ENCODE measurements around the gene NGEF. TPM values are rescaled to one million over a fixed set of nuclear protein-coding genes. Genes with fewer than 3 reads are reported as not detected.

The NGEF gene
- polyA plus RNA-seq, 3 donors: not detected

GRCh38 chr2:232942831-232943230 is 70.2 kb downstream of the NGEF start:
- WGBS (ENCODE audit: insufficient coverage): no CpG with 5 or more reads among the region's 3 CpGs

GRCh38 chr2:232941912-232942594 is 71.0 kb downstream of the NGEF start:
- H3K4me1 ChIP-seq (ENCODE audit: control insufficient read depth in 1 of 2, insufficient read depth in 2 of 2, low read length in 2 of 2): peaks cover 0 to 2% of the 10 kb centered on the region in 2 donors
- H3K36me3 ChIP-seq (replicated peaks in 1 of 2; ENCODE audit: control insufficient read depth in 1 of 2, insufficient read depth in 2 of 2, low read length in 2 of 2): no peaks in the 10 kb centered on the region
- H3K27ac Mint-ChIP-seq: no peak overlapping the region
- H3K9me3 Mint-ChIP-seq: peaks cover 3 to 14% (median 11%) of the 10 kb centered on the region in 7 donors
- no peaks in the 10 kb centered on the region for H3K36me3 Mint-ChIP-seq
- H3K9ac ChIP-seq (ENCODE audit: insufficient read depth, low read length, poor library complexity, severe bottlenecking): no peak overlapping the region
- no peak for TF ChIP-seq CTCF (IDR thresholded peaks at IDR 0.05)
- intact Hi-C loops (cut with micrococcal nuclease): no loop called here
- H3K9me3 ChIP-seq (replicated peaks in 1 of 2; ENCODE audit: control insufficient read depth in 1 of 2, insufficient read depth in 1 of 2, low read length in 2 of 2): peaks cover 4% of the 10 kb centered on the region in 2 donors
- no peak overlapping the region for H3K4me3 ChIP-seq (replicated peaks in 1 of 3; ENCODE audit: low read depth in 2 of 3, low read length in 3 of 3)
- peaks cover 0 to 2% of the 10 kb centered on the region in 2 donors for H3K27me3 ChIP-seq (ENCODE audit: control insufficient read depth in 2 of 2, insufficient read depth in 2 of 2, low read length in 2 of 2)
- no peak for DNase-seq
- no peak overlapping the region for H3K4me2 ChIP-seq (replicated peaks; ENCODE audit: extremely low read depth, low read length, poor library complexity, severe bottlenecking)
- no peak overlapping the region for H3K27ac ChIP-seq (ENCODE audit: low read depth in 1 of 2, low read length in 2 of 2)
- H3K4me1 Mint-ChIP-seq: peaks cover 3% of the 10 kb centered on the region
- WGBS (ENCODE audit: insufficient coverage): 90% methylated on average over 1 of the region's 10 CpGs
- H4K20me1 ChIP-seq (ENCODE audit: insufficient read depth, low read length): no peaks in the 10 kb centered on the region
- no peak overlapping the region for H2AFZ ChIP-seq (ENCODE audit: insufficient read depth, low read depth, low read length, poor library complexity, severe bottlenecking)
- H3K27me3 Mint-ChIP-seq (ENCODE audit: low read depth in 3 of 3): peaks cover 4 to 18% (median 15%) of the 10 kb centered on the region in 3 donors
- no peak overlapping the region for H3K4me3 Mint-ChIP-seq
- no peaks in the 10 kb centered on the region for H3K79me2 ChIP-seq (ENCODE audit: insufficient read depth, low read length)

More at GRCh38 chr2:232942831-232943230, 70.2 kb downstream of the NGEF start:
- Histone ChIP-seq H3K4me3 (replicated peaks in 1 of 3; ENCODE audit: low read depth in 2 of 3, low read length in 3 of 3) (no peak overlapping the region), H2AFZ (ENCODE audit: insufficient read depth, low read depth, low read length, poor library complexity, severe bottlenecking) (no peak overlapping the region), H3K9me3 (replicated peaks in 1 of 2; ENCODE audit: control insufficient read depth in 1 of 2, insufficient read depth in 1 of 2, low read length in 2 of 2) (peaks cover 4% of the 10 kb centered on the region in 2 donors), H3K9ac (ENCODE audit: insufficient read depth, low read length, poor library complexity, severe bottlenecking) (no peak overlapping the region), H3K4me2 (replicated peaks; ENCODE audit: extremely low read depth, low read length, poor library complexity, severe bottlenecking) (no peak overlapping the region), H3K4me1 (ENCODE audit: control insufficient read depth in 1 of 2, insufficient read depth in 2 of 2, low read length in 2 of 2) (peaks cover 0 to 2% of the 10 kb centered on the region in 2 donors), H4K20me1 (ENCODE audit: insufficient read depth, low read length) (no peaks in the 10 kb centered on the region), H3K36me3 (replicated peaks in 1 of 2; ENCODE audit: control insufficient read depth in 1 of 2, insufficient read depth in 2 of 2, low read length in 2 of 2) (no peaks in the 10 kb centered on the region), H3K27ac (ENCODE audit: low read depth in 1 of 2, low read length in 2 of 2) (no peak overlapping the region), H3K27me3 (ENCODE audit: control insufficient read depth in 2 of 2, insufficient read depth in 2 of 2, low read length in 2 of 2) (peaks cover 0 to 2% of the 10 kb centered on the region in 2 donors), H3K79me2 (ENCODE audit: insufficient read depth, low read length) (no peaks in the 10 kb centered on the region)
- Mint-ChIP-seq H3K36me3 (no peaks in the 10 kb centered on the region), H3K27me3 (ENCODE audit: low read depth in 3 of 3) (peaks cover 2 to 14% (median 13%) of the 10 kb centered on the region in 3 donors), H3K27ac (no peak overlapping the region), H3K4me3 (no peak overlapping the region), H3K4me1 (peaks cover 3% of the 10 kb centered on the region), H3K9me3 (peaks cover 3 to 14% (median 11%) of the 10 kb centered on the region in 7 donors)
- intact Hi-C loops (cut with micrococcal nuclease): no loop called here
- no peak for DNase-seq
- no peak for TF ChIP-seq CTCF (IDR thresholded peaks at IDR 0.05)

Measured in CD14-positive monocyte (primary cell).